HEK293 (cell line): ENCODE measurements around the gene GRN.

Experiments
- ELK4 ChIP-seq: IDR thresholded peaks from 2 replicates; pipeline ENCODE4 v1.6.1; 2011; ENCODE audit warnings: mild to moderate bottlenecking, low read depth, low read length, borderline replicate concordance
- IKZF3 ChIP-seq: fragments of 450-650 bp; IDR thresholded peaks from 2 replicates; pipeline ENCODE4 v1.5.0; 2018; ENCODE audit warnings: missing biosample characterization, mild to moderate bottlenecking, missing genetic modification characterization, moderate library complexity
- KLF16 ChIP-seq: fragments of 450-650 bp; formaldehyde crosslinking; IDR thresholded peaks from 2 replicates; pipeline ENCODE4 v1.5.1; 2017; ENCODE audit warnings: missing biosample characterization, missing genetic modification characterization
- OVOL3 ChIP-seq: fragments of 450-650 bp; formaldehyde crosslinking; IDR thresholded peaks from 2 replicates; pipeline ENCODE4 v1.5.1; 2016; ENCODE audit warnings: missing biosample characterization, missing genetic modification characterization
- PATZ1 ChIP-seq: fragments of 450-650 bp; formaldehyde crosslinking; IDR thresholded peaks from 2 replicates; pipeline ENCODE4 v1.5.1; 2016; ENCODE audit warnings: missing biosample characterization, missing genetic modification characterization
- PRDM4 ChIP-seq: fragments of 450-650 bp; formaldehyde crosslinking; IDR thresholded peaks from 2 replicates; pipeline ENCODE4 v1.5.1; 2017; ENCODE audit warnings: missing biosample characterization, missing genetic modification characterization
- SCRT2 ChIP-seq: fragments of 450-650 bp; formaldehyde crosslinking; IDR thresholded peaks from 2 replicates; pipeline ENCODE4 v1.5.1; 2016; ENCODE audit warnings: missing biosample characterization, missing genetic modification characterization
- SP3 ChIP-seq: fragments of 450-650 bp; formaldehyde crosslinking; IDR thresholded peaks from 2 replicates; pipeline ENCODE4 v1.5.1; 2016; ENCODE audit warnings: missing biosample characterization, missing genetic modification characterization
- ZBTB20 ChIP-seq: fragments of 450-650 bp; formaldehyde crosslinking; IDR thresholded peaks from 2 replicates; pipeline ENCODE4 v1.5.1; 2016; ENCODE audit warnings: missing biosample characterization, missing genetic modification characterization
- ZBTB6 ChIP-seq: fragments of 450-650 bp; formaldehyde crosslinking; IDR thresholded peaks from 2 replicates; pipeline ENCODE4 v1.5.1; 2017; ENCODE audit warnings: missing biosample characterization, missing genetic modification characterization
- ZFP3 ChIP-seq: fragments of 450-650 bp; formaldehyde crosslinking; IDR thresholded peaks from 2 replicates; pipeline ENCODE4 v1.5.1; 2016; ENCODE audit warnings: low read depth, missing biosample characterization, missing genetic modification characterization
- ZFP69B ChIP-seq: fragments of 450-650 bp; formaldehyde crosslinking; IDR thresholded peaks from 2 replicates; pipeline ENCODE4 v1.5.1; 2016; ENCODE audit warnings: missing biosample characterization, missing genetic modification characterization
- ZNF148 ChIP-seq: fragments of 450-650 bp; formaldehyde crosslinking; IDR thresholded peaks from 2 replicates; pipeline ENCODE4 v1.5.0; 2017; ENCODE audit warnings: missing biosample characterization, missing genetic modification characterization, borderline replicate concordance
- ZNF157 ChIP-seq: fragments of 450-650 bp; formaldehyde crosslinking; IDR thresholded peaks from 2 replicates; pipeline ENCODE4 v1.5.1; 2016; ENCODE audit warnings: missing biosample characterization, missing genetic modification characterization
- ZNF19 ChIP-seq: fragments of 450-650 bp; formaldehyde crosslinking; IDR thresholded peaks from 2 replicates; pipeline ENCODE4; 2016; ENCODE audit warnings: missing biosample characterization, missing genetic modification characterization, low read depth
- ZNF202 ChIP-seq: fragments of 450-650 bp; formaldehyde crosslinking; IDR thresholded peaks from 2 replicates; pipeline ENCODE4 v1.5.1; 2016; ENCODE audit warnings: missing biosample characterization, missing genetic modification characterization, borderline replicate concordance
- ZNF221 ChIP-seq: fragments of 450-650 bp; formaldehyde crosslinking; IDR thresholded peaks from 2 replicates; pipeline ENCODE4 v1.5.1; 2017; ENCODE audit warnings: missing biosample characterization, missing genetic modification characterization, borderline replicate concordance
- ZNF341 ChIP-seq: fragments of 450-650 bp; formaldehyde crosslinking; IDR thresholded peaks from 2 replicates; pipeline ENCODE4; 2016; ENCODE audit warnings: low read depth, missing biosample characterization, missing genetic modification characterization
- ZNF433 ChIP-seq: fragments of 450-650 bp; formaldehyde crosslinking; IDR thresholded peaks from 2 replicates; pipeline ENCODE4 v1.5.1; 2016; ENCODE audit warnings: missing biosample characterization, missing genetic modification characterization, low read depth
- ZNF518A ChIP-seq: fragments of 450-650 bp; formaldehyde crosslinking; conservative IDR thresholded peaks from 2 replicates; pipeline ENCODE4 v1.5.1; 2016; ENCODE audit warnings: low read depth, missing biosample characterization, missing genetic modification characterization
- ZNF558 ChIP-seq: fragments of 450-650 bp; formaldehyde crosslinking; IDR thresholded peaks from 2 replicates; pipeline ENCODE4 v1.5.1; 2016; ENCODE audit warnings: missing biosample characterization, missing genetic modification characterization
- ZNF747 ChIP-seq: fragments of 450-650 bp; formaldehyde crosslinking; IDR thresholded peaks from 2 replicates; pipeline ENCODE4 v1.5.1; 2016; ENCODE audit warnings: missing biosample characterization, missing genetic modification characterization
- ZNF830 ChIP-seq: fragments of 450-650 bp; IDR thresholded peaks from 2 replicates; pipeline ENCODE4 v1.5.0; 2018; ENCODE audit warnings: missing biosample characterization, missing genetic modification characterization, low read depth, mild to moderate bottlenecking, moderate library complexity
- ZSCAN18 ChIP-seq: fragments of 450-650 bp; formaldehyde crosslinking; IDR thresholded peaks from 2 replicates; pipeline ENCODE4 v1.5.1; 2016; ENCODE audit warnings: missing biosample characterization, missing genetic modification characterization

Gene GRN

GRCh38 chr17:44326861-44327444, 18.1 kb upstream of the GRN start (continued):
- TF ChIP-seq PRDM4 (no peak), PATZ1 (tag by site-specific recombination) (peak; percentile 73), ELK4 (no peak), OVOL3 (tag by site-specific recombination) (no peak), ZNF558 (no peak), ZFP69B (tag by site-specific recombination) (no peak), KLF16 (tag by site-specific recombination) (peak; percentile 71), ZBTB20 (tag by site-specific recombination) (no peak), ZNF747 (tag by site-specific recombination) (no peak), SCRT2 (no peak), ZNF157 (no peak), ZNF341 (tag by site-specific recombination) (no peak), ZNF221 (tag by site-specific recombination) (no peak), SP3 (peak; percentile 72), ZNF830 (tag by site-specific recombination) (no peak), ZSCAN18 (tag by site-specific recombination) (no peak), ZFP3 (no peak), ZNF19 (tag by site-specific recombination) (no peak), ZBTB6 (tag by site-specific recombination) (peak; percentile 9; the same call in 1 of the 2 replicates), ZNF433 (tag by site-specific recombination) (no peak), IKZF3 (no peak; the same call in 1 of the 2 replicates), ZNF148 (tag by site-specific recombination) (no peak), ZNF202 (tag by site-specific recombination) (no peak), ZNF518A (no peak)
